GM19468 (cell line): ENCODE measurements around the gene PFAS.
"Not testable (repeated sequence)": the region's sequence is repeated elsewhere in the genome, so short reads cannot be mapped to it uniquely, and the experiment has no call there.

Source experiments
- ATAC-seq: cut with Tn5 transposase; IDR thresholded peaks from one replicate; pipeline ENCODE4 v1.9.1; 2021; ENCODE audit warnings: mild to moderate bottlenecking, moderate library complexity, moderate number of reproducible peaks; ENCODE audit not compliant: unreplicated experiment; ENCODE audit errors: extremely low read depth

The PFAS gene

GRCh38 chr17:8248751-8249607 is at the start of gene PFAS:
Gene PFAS (plus strand): TSS chr17:8249289. CDS start chr17:8253938, 4,649 bp downstream.
- peak; percentile 22 for ATAC-seq

- ATAC-seq, result no peak
Measured at GRCh38 chr17:8204761-8205555, 44.1 kb upstream of the PFAS start.

GRCh38 chr17:8206536-8206935 is 42.6 kb upstream of the PFAS start:
- no peak for ATAC-seq

GRCh38 chr17:8209907-8210760 is 39.0 kb upstream of the PFAS start, which contains the start of gene AURKB:
Gene AURKB (minus strand): TSS chr17:8210575. CDS start chr17:8210224, 351 bp downstream.
- peak; percentile 75 for ATAC-seq

- ATAC-seq, result no peak
Measured at GRCh38 chr17:8210761-8211458, 38.2 kb upstream of the PFAS start.

- ATAC-seq, result no peak
Measured at GRCh38 chr17:8212312-8213180, 36.5 kb upstream of the PFAS start.

GRCh38 chr17:8214000-8214399 is 35.1 kb upstream of the PFAS start:
- ATAC-seq, result not testable (repeated sequence)

- no peak for ATAC-seq
Measured at GRCh38 chr17:8220783-8221662, 28.1 kb upstream of the PFAS start.

GRCh38 chr17:8221663-8222379 is 27.3 kb upstream of the PFAS start:
- no peak for ATAC-seq

GRCh38 chr17:8222380-8222629 is 26.8 kb upstream of the PFAS start:
- ATAC-seq, result no peak

GRCh38 chr17:8222630-8223355 is 26.3 kb upstream of the PFAS start:
- ATAC-seq, result no peak

GRCh38 chr17:8223356-8224126 is 25.5 kb upstream of the PFAS start:
- no peak for ATAC-seq

GRCh38 chr17:8224891-8225812 is 23.9 kb upstream of the PFAS start:
- ATAC-seq, result no peak

GRCh38 chr17:8225813-8226535 is 23.1 kb upstream of the PFAS start:
- ATAC-seq, result no peak
